Endothelial cell of umbilical vein (primary cell): ENCODE measurements around the gene ZMPSTE24. TPM values are rescaled to one million over a fixed set of nuclear protein-coding genes. Genes with fewer than 3 reads are reported as not detected.

Experiments used
- BruUV-seq: library from RNA; stranded (reverse); fragments of 400-500 nt; replicated peaks from 2 replicates; lab custom pipeline; 2021; lab: Mats Ljungman, UMichigan
- CTCF ChIA-PET: fragments of 300-600, 350-600 bp; sonication (Branson Sonifier 250); formaldehyde crosslinking; loops from one replicate; lab custom pipeline; 2021; ENCODE audit warnings: antibody characterized with exemption, inconsistent platforms; lab: Charles Lee
- POLR2A ChIA-PET: fragments of 300-600, 350-600 bp; sonication (Branson Sonifier 250); formaldehyde crosslinking; loops from one replicate; lab custom pipeline; 2021; ENCODE audit warnings: antibody characterized with exemption, inconsistent platforms; lab: Charles Lee
- DNase-seq: peaks from one replicate; pipeline ENCODE4 v3.0.0-alpha.2; 2011; ENCODE audit warnings: low read depth, low spot score
- FAIRE-seq: peaks from 2 replicates; lab custom pipeline; 2011; peaks lifted over from hg19 to GRCh38; lab: Jason Lieb, UNC
- H2AFZ ChIP-seq: 2 replicates; pipeline ENCODE4 v1.6.0; 2012; ENCODE audit warnings: low read depth, low read length, control low read depth, inconsistent platforms
- H3K27ac ChIP-seq: 2 replicates; pipeline ENCODE4 v1.5.1; 2011; ENCODE audit warnings: low read depth, mild to moderate bottlenecking, control low read depth, low read length, moderate library complexity; ENCODE audit not compliant: insufficient read depth
- H3K27me3 ChIP-seq, 2 experiments: 2 replicates each; pipeline versions ENCODE4 v1.6.0 to v1.6.1; 2011; ENCODE audit warnings: low read length in 2 of 2, mixed read lengths in 1 of 2; ENCODE audit not compliant: control insufficient read depth in 2 of 2, insufficient read depth in 2 of 2
- H3K36me3 ChIP-seq, 2 experiments: 2 replicates in 1 of 2; 3 replicates in 1 of 2; pipeline ENCODE4 v1.5.1; 2011; ENCODE audit warnings: low read length in 2 of 2, mild to moderate bottlenecking in 1 of 2, moderate library complexity in 1 of 2; ENCODE audit not compliant: control insufficient read depth in 2 of 2, insufficient read depth in 2 of 2; ENCODE audit errors: extremely low read depth in 1 of 2
- H3K4me1 ChIP-seq: 3 replicates; pipeline ENCODE4 v1.5.1; 2011; ENCODE audit warnings: mild to moderate bottlenecking, low read length; ENCODE audit not compliant: control insufficient read depth, insufficient read depth; ENCODE audit errors: extremely low read depth
- H3K4me2 ChIP-seq: 2 replicates; pipeline ENCODE4 v1.6.1; 2011; ENCODE audit warnings: low read length, control low read depth, mixed read lengths; ENCODE audit not compliant: insufficient read depth
- H3K4me3 ChIP-seq, 3 experiments: fragments of 200-600 bp in 1 of 3; sonication (generic), shearing (Covaris generic) in 1 of 3; replicated peaks in 1 of 3; 2 replicates each; pipeline ENCODE4 v1.5.1; 2011 to 2016; ENCODE audit warnings: control low read depth in 3 of 3, low read length in 3 of 3, mild to moderate bottlenecking in 2 of 3, inconsistent platforms in 1 of 3, low read depth in 1 of 3, moderate library complexity in 1 of 3; ENCODE audit not compliant: insufficient read depth in 1 of 3
- H3K79me2 ChIP-seq: 2 replicates; pipeline ENCODE4 v1.6.0; 2012; ENCODE audit warnings: low read length, inconsistent platforms; ENCODE audit not compliant: control insufficient read depth, insufficient read depth
- H3K9ac ChIP-seq: replicated peaks from 2 replicates; pipeline ENCODE3; 2011; ENCODE audit warnings: low read length, control low read depth; ENCODE audit not compliant: insufficient read depth; ENCODE audit errors: extremely low read depth
- H3K9me1 ChIP-seq: replicated peaks from 3 replicates; pipeline ENCODE4 v1.6.0; 2011; ENCODE audit warnings: mild to moderate bottlenecking, low read length; ENCODE audit not compliant: control insufficient read depth, insufficient read depth; ENCODE audit errors: extremely low read depth
- H3K9me3 ChIP-seq: replicated peaks from 2 replicates; pipeline ENCODE4 v1.5.1; 2012; ENCODE audit warnings: low read length, inconsistent platforms; ENCODE audit not compliant: control insufficient read depth, insufficient read depth
- H4K20me1 ChIP-seq: replicated peaks from 2 replicates; pipeline ENCODE3; 2011; ENCODE audit warnings: mild to moderate bottlenecking, low read length; ENCODE audit not compliant: control insufficient read depth, insufficient read depth; ENCODE audit errors: extremely low read depth
- EZH2 ChIP-seq: IDR thresholded peaks from 2 replicates; pipeline ENCODE4 v1.6.1; 2012; ENCODE audit warnings: borderline replicate concordance, low read depth, mild to moderate bottlenecking, moderate library complexity, low read length, inconsistent platforms; ENCODE audit not compliant: severe bottlenecking
- FOS ChIP-seq: IDR thresholded peaks from 2 replicates; pipeline ENCODE4 v1.6.1; 2011; ENCODE audit warnings: mild to moderate bottlenecking, low read length, moderate library complexity, borderline replicate concordance; ENCODE audit not compliant: insufficient read depth
- GATA2 ChIP-seq: IDR thresholded peaks from 2 replicates; pipeline ENCODE4 v1.7.0; 2011; ENCODE audit warnings: low read depth, mild to moderate bottlenecking, moderate library complexity, mixed read lengths, low read length; ENCODE audit not compliant: insufficient read length, insufficient read depth
- JUN ChIP-seq: IDR thresholded peaks from 2 replicates; pipeline ENCODE4 v1.6.1; 2011; ENCODE audit warnings: borderline replicate concordance, low read depth; ENCODE audit not compliant: insufficient read length, insufficient read depth
- MYC ChIP-seq: IDR thresholded peaks from one replicate; pipeline ENCODE4 v1.6.1; 2011; ENCODE audit warnings: mild to moderate bottlenecking, low read depth, low read length
- POLR2A ChIP-seq: IDR thresholded peaks from 2 replicates; pipeline ENCODE4 v1.6.1; 2012; ENCODE audit warnings: low read depth, mild to moderate bottlenecking, control low read depth, low read length
- POLR2AphosphoS5 ChIP-seq: IDR thresholded peaks from 2 replicates; pipeline ENCODE4 v1.6.1; 2012; ENCODE audit warnings: low read depth, mild to moderate bottlenecking, control low read depth, low read length, moderate library complexity; ENCODE audit not compliant: insufficient read depth
- dilution Hi-C: fragments of 300-500 bp; cut with MboI; formaldehyde crosslinking; loops from one replicate; pipeline ENCODE4 v1.15.0; 2019; ENCODE audit warnings: low sequenced_read_pairs; ENCODE audit not compliant: extremely low pct_ligation_motif_present
- intact Hi-C: fragments of 100-400 bp; cut with micrococcal nuclease; formaldehyde crosslinking; loops from one replicate; pipeline ENCODE4 v1.10.0; 2022
- polyA plus RNA-seq, 4 experiments: library from polyadenylated mRNA; depleted of rRNA in 3 of 4; stranded (reverse) in 3 of 4; unstranded in 1 of 4; fragments of >200 nt; gene quantifications; 2 replicates each; pipeline versions ENCODE4 v1.2.1 to v1.2.3, GENCODE V29; 2011 to 2012; ENCODE audit warnings: missing spikeins in 1 of 4
- total RNA-seq: library from RNA; stranded (reverse); gene quantifications from 2 replicates; pipeline ENCODE4 v1.2.3, GENCODE V29; 2021
- TF ChIP-seq, protein P1 (sequence below), 2 donors: IDR thresholded peaks; 1 replicate in 1 of 2; 2 replicates in 1 of 2; pipeline ENCODE4 v1.5.1; 2011; ENCODE audit warnings: low read length in 2 of 2, mild to moderate bottlenecking in 2 of 2, moderate library complexity in 2 of 2, control low read depth in 1 of 2, inconsistent platforms in 1 of 2, low read depth in 1 of 2; ENCODE audit not compliant: insufficient read depth in 1 of 2; ENCODE audit errors: extremely low read depth in 1 of 2
- TF ChIP-seq, protein P2 (sequence below): IDR thresholded peaks from 2 replicates; pipeline ENCODE4 v1.6.1; 2011; ENCODE audit not compliant: insufficient read depth, insufficient read length

The ZMPSTE24 gene
- total and polyA plus RNA-seq, 2 donors (not counting 3 experiments of a cell fraction or from before 2014, with no cell fraction given) = 16.9 to 44.7 TPM

DNA sequence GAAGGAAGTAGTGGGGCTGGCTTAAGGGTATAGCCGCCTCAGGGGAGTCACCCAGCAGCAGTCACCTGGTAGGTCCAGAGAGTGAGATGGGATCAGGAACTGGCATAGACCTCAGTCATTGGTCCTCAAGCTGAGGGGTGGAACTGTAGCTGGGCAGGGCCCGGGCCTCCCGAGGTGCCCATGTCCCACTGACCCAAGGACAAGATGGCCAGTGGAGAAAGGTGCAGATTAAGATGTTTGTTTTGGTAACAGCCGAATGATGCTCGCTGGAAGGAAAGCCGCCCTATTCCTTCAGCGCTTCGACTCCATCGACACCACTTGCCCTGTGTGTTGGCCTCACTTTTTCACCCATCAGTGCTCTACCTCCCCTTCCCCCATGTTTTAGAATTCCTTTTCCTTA lies 42.6 kb downstream of the ZMPSTE24 start:
- ChIA-PET CTCF (interaction anchor here (1.4 to 1.5 kb wide), 2 partner anchors 38 to 157 kb away, joined by 3 read pairs; no protein-coding TSS in a partner anchor), POLR2A (no interaction called here)
- dilution Hi-C loops (no loop called here), intact Hi-C loops (no loop called here)
- Histone ChIP-seq H4K20me1 (no peaks in the 10 kb centered on the region), H3K9me3 (no peaks in the 10 kb centered on the region), H3K79me2 (no peaks in the 10 kb centered on the region), H2AFZ (no peak overlapping the region), H3K4me1 (no peaks in the 10 kb centered on the region), H3K4me2 (no peak overlapping the region), H3K36me3 (no peaks in the 10 kb centered on the region), H3K27me3 (peaks cover 0 to 2% of the 10 kb centered on the region in 2 experiments), H3K9ac (no peak overlapping the region), H3K27ac (no peak overlapping the region), H3K9me1 (no peaks in the 10 kb centered on the region), H3K4me3 (no peak overlapping the region)
- no TSS peak for BruUV-seq
- no peak for FAIRE-seq
- TF ChIP-seq JUN (no peak), POLR2AphosphoS5 (no peak), POLR2A (no peak), MYC (no peak), GATA2 (no peak), FOS (no peak), EZH2 (no peak)
- TF ChIP-seq, protein P1, sequence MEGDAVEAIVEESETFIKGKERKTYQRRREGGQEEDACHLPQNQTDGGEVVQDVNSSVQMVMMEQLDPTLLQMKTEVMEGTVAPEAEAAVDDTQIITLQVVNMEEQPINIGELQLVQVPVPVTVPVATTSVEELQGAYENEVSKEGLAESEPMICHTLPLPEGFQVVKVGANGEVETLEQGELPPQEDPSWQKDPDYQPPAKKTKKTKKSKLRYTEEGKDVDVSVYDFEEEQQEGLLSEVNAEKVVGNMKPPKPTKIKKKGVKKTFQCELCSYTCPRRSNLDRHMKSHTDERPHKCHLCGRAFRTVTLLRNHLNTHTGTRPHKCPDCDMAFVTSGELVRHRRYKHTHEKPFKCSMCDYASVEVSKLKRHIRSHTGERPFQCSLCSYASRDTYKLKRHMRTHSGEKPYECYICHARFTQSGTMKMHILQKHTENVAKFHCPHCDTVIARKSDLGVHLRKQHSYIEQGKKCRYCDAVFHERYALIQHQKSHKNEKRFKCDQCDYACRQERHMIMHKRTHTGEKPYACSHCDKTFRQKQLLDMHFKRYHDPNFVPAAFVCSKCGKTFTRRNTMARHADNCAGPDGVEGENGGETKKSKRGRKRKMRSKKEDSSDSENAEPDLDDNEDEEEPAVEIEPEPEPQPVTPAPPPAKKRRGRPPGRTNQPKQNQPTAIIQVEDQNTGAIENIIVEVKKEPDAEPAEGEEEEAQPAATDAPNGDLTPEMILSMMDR (IDR thresholded peaks at IDR 0.05; ENCODE audit: extremely low read depth in 1 of 2, insufficient read depth in 1 of 2, low read depth in 1 of 2, low read length in 2 of 2) = no peak
- TF ChIP-seq, protein P2, sequence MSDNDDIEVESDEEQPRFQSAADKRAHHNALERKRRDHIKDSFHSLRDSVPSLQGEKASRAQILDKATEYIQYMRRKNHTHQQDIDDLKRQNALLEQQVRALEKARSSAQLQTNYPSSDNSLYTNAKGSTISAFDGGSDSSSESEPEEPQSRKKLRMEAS = no peak
- no peak for DNase-seq
